GM18507 (cell line): Measurements from ENCODE around the gene CXCR3.
"Not testable (repeated sequence)": the region's sequence is repeated elsewhere in the genome, so short reads cannot be mapped to it uniquely, and the experiment has no call there.

Experiments used
- DNase-seq: peaks from one replicate; pipeline ENCODE4 v3.0.0; 2011; ENCODE audit warnings: low read depth; ENCODE audit not compliant: insufficient read length; ENCODE audit errors: extremely low spot score
- FAIRE-seq: peaks from 2 replicates; lab custom pipeline; 2011; peaks lifted over from hg19 to GRCh38; lab: Jason Lieb, UNC

CXCR3 gene

GRCh38 chrX:71577682-71578081 is 40.6 kb downstream of the CXCR3 start:
- FAIRE-seq (no peak), DNase-seq (no peak)

GRCh38 chrX:71573590-71573989 is 44.7 kb downstream of the CXCR3 start:
- no peak for DNase-seq
- FAIRE-seq = no peak

- not testable (repeated sequence) for DNase-seq, FAIRE-seq
Measured at GRCh38 chrX:71571390-71571789, 46.9 kb downstream of the CXCR3 start.
